CD4-positive, alpha-beta T cell (primary cell): ENCODE results near the gene CDK4. TPM values are rescaled to one million over a fixed set of nuclear protein-coding genes. Genes with fewer than 3 reads are reported as not detected.
A peak's percentile ranks its signal among the peaks of the same experiment; 100 is the strongest.

ENCODE experiments used
- ATAC-seq: fragments of 200-7000 bp; cut with Tn5 transposase; one replicate; pipeline ENCODE4 v1.10.0; 2022; ENCODE audit warnings: mild to moderate bottlenecking; ENCODE audit not compliant: poor library complexity
- CTCF ChIA-PET: fragments of 350-600 bp; sonication (Branson Sonifier 250); formaldehyde crosslinking; loops from one replicate; lab custom pipeline; 2021; ENCODE audit warnings: antibody characterized with exemption, inconsistent platforms; lab: Charles Lee
- POLR2A ChIA-PET: fragments of 350-600 bp; sonication (Branson Sonifier 250); formaldehyde crosslinking; loops from one replicate; lab custom pipeline; 2021; ENCODE audit warnings: antibody characterized with exemption, inconsistent platforms; lab: Charles Lee
- DNase-seq, 14 experiments: peaks; one replicate each; pipeline ENCODE4 v3.0.0-alpha.2; 2013 to 2020; ENCODE audit warnings: mixed read lengths in 2 of 14
- H3K27ac ChIP-seq, 2 donors: one replicate each; pipeline versions ENCODE4 v1.5.1 to v1.7.0; 2013; ENCODE audit warnings: low read length in 2 of 2, low read depth in 1 of 2, mild to moderate bottlenecking in 1 of 2
- H3K27me3 ChIP-seq, 2 experiments: 1 replicate in 1 of 2; 2 replicates in 1 of 2; pipeline versions ENCODE4 v1.6.1 to v1.7.0; 2013; ENCODE audit warnings: low read length in 2 of 2, control low read depth in 1 of 2, mild to moderate bottlenecking in 1 of 2, moderate library complexity in 1 of 2; ENCODE audit not compliant: insufficient read depth in 2 of 2, control insufficient read depth in 1 of 2
- H3K36me3 ChIP-seq: one replicate; pipeline ENCODE4 v1.6.1; 2013; ENCODE audit warnings: low read length, control low read depth; ENCODE audit not compliant: insufficient read depth
- H3K4me1 ChIP-seq: one replicate; pipeline ENCODE4 v1.6.1; 2013; ENCODE audit warnings: low read length, control low read depth; ENCODE audit not compliant: insufficient read depth
- H3K4me3 ChIP-seq: one replicate; pipeline ENCODE4 v1.5.1; 2013; ENCODE audit warnings: mild to moderate bottlenecking, low read length, moderate library complexity
- H3K9me3 ChIP-seq, 2 experiments: 1 replicate in 1 of 2; 2 replicates in 1 of 2; pipeline versions ENCODE4 v1.6.1 to v1.7.0; 2013; ENCODE audit warnings: low read length in 2 of 2, mild to moderate bottlenecking in 2 of 2, control low read depth in 1 of 2, moderate library complexity in 1 of 2; ENCODE audit not compliant: control insufficient read depth in 1 of 2, insufficient read depth in 1 of 2
- H3K27ac Mint-ChIP-seq: one replicate; pipeline ENCODE4 v1.8.0; 2020; ENCODE audit warnings: mixed read lengths
- H3K27me3 Mint-ChIP-seq: one replicate; pipeline ENCODE4 v1.8.0; 2021; ENCODE audit warnings: mixed read lengths
- H3K36me3 Mint-ChIP-seq: one replicate; pipeline ENCODE4 v1.8.0; 2021; ENCODE audit warnings: low read depth, mixed read lengths
- H3K4me1 Mint-ChIP-seq: one replicate; pipeline ENCODE4 v1.8.0; 2021; ENCODE audit warnings: low read depth, mixed read lengths
- H3K4me3 Mint-ChIP-seq: one replicate; pipeline ENCODE4 v1.8.0; 2020; ENCODE audit warnings: mild to moderate bottlenecking, mixed read lengths
- H3K9me3 Mint-ChIP-seq: one replicate; pipeline ENCODE4 v1.8.0; 2020; ENCODE audit warnings: mixed read lengths
- intact Hi-C, 2 experiments: fragments of 100-400 bp; cut with DNase I in 1 of 2; cut with micrococcal nuclease in 1 of 2; formaldehyde crosslinking; loops; one replicate each; pipeline versions ENCODE4 v1.15.1 to v1.9.0; 2023 to 2025; cut with DNase I, micrococcal nuclease
- total RNA-seq, 174 experiments: library from RNA in 2 of 174; stranded (reverse) in 2 of 174; gene quantifications; one replicate each; pipeline ENCODE4 v1.2.3 and lab custom pipeline; 2021 to 2026
- TF ChIP-seq, protein P1 (sequence below): fragments of 200-600 bp; IDR thresholded peaks from one replicate; pipeline ENCODE4 v1.8.0; 2022; ENCODE audit warnings: antibody characterized with exemption, mild to moderate bottlenecking

The CDK4 gene
- total RNA-seq, 2 experiments from 2014 or later = 8.7 to 10.8 TPM

DNA sequence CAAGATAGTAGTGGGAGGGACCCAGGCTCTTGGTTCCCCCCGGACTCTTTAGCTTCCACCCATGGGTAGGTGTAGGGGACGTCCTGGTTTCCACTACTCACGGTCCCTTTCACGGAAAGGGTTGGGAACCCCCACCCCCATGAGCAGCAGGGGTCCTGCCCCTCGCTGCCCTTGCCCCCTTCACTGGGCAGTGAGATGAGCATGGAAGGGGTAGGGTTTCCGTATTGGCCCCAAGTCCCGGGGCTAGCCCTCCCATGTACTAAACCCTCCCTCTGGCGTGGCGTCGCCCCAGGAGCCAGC lies 26.3 kb downstream of the CDK4 start:
- Mint-ChIP-seq H3K4me1 (peaks cover 21% of the 10 kb centered on the region), H3K9me3 (no peaks in the 10 kb centered on the region), H3K36me3 (peaks cover 73% of the 10 kb centered on the region), H3K4me3 (no peak overlapping the region), H3K27me3 (no peaks in the 10 kb centered on the region), H3K27ac (peak overlapping the region; percentile 17)
- TF ChIP-seq, protein P1, sequence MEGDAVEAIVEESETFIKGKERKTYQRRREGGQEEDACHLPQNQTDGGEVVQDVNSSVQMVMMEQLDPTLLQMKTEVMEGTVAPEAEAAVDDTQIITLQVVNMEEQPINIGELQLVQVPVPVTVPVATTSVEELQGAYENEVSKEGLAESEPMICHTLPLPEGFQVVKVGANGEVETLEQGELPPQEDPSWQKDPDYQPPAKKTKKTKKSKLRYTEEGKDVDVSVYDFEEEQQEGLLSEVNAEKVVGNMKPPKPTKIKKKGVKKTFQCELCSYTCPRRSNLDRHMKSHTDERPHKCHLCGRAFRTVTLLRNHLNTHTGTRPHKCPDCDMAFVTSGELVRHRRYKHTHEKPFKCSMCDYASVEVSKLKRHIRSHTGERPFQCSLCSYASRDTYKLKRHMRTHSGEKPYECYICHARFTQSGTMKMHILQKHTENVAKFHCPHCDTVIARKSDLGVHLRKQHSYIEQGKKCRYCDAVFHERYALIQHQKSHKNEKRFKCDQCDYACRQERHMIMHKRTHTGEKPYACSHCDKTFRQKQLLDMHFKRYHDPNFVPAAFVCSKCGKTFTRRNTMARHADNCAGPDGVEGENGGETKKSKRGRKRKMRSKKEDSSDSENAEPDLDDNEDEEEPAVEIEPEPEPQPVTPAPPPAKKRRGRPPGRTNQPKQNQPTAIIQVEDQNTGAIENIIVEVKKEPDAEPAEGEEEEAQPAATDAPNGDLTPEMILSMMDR = no peak
- Histone ChIP-seq H3K27ac (no peak overlapping the region), H3K36me3 (peaks cover 49% of the 10 kb centered on the region), H3K4me1 (peaks cover 10% of the 10 kb centered on the region), H3K4me3 (no peak overlapping the region), H3K27me3 (no peaks in the 10 kb centered on the region), H3K9me3 (peaks cover 0 to 12% of the 10 kb centered on the region in 2 experiments)
- CTCF ChIA-PET = no interaction called here
- DNase-seq (no peak), ATAC-seq (no peak)
- POLR2A ChIA-PET = interaction anchor here (0.9 kb wide), 1 partner anchor 11 kb away, joined by 3 read pairs; no protein-coding TSS in a partner anchor
- intact Hi-C loops = no loop called here

DNA sequence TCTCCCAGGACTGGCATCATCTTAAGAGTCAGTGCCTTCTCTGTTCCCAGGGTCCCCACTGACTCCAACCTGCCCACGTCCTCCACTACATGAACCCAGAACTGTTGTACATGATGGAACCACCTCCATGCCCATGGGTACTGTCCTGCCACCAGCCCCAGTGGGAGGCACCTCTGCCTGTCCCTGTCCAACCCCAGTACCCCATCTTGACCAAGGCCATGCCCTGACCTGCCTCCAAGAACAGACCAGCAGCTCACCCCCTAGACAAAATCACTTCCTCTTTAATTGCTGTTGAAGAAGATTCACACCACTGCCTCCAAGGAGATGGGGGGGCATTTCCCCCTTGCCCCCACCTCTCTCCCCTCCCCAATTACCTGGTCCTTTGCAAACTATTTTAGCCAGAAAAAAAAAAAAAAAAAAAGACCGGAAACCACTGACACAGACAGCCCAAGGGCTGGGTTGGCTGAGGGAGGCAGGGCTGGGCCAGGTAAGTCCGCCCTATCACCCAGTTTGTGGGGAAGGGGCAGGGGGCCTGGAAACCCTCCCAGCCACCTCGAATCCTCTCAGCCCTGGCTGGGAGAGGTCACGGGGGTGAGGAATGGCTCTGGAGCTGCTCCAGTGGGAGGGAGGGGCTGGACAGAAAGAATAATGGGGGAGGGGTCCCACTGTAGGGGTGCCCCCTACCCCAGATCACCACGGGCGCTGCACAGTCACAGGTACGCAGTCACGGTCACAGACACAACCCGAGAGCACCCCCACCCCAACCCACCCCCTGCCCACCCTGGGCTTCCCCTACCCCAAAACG lies 27.0 kb downstream of the CDK4 start:
- no peak overlapping the region for H3K4me3 ChIP-seq
- H3K27ac Mint-ChIP-seq = peak overlapping the region; percentile 59
- POLR2A ChIA-PET = interaction anchor here (1.3 to 1.5 kb wide), 2 partner anchors 16 to 32 kb away, joined by 4 to 10 read pairs; no protein-coding TSS in a partner anchor
- CTCF ChIA-PET = no interaction called here
- peaks cover 72% of the 10 kb centered on the region for H3K36me3 Mint-ChIP-seq
- peak in 1 of 14 experiments; percentile 28 for DNase-seq
- H3K9me3 Mint-ChIP-seq = no peaks in the 10 kb centered on the region
- TF ChIP-seq, protein P1 = no peak
- peaks cover 49% of the 10 kb centered on the region for H3K36me3 ChIP-seq
- no peaks in the 10 kb centered on the region for H3K27me3 ChIP-seq
- no peak for ATAC-seq
- no peaks in the 10 kb centered on the region for H3K27me3 Mint-ChIP-seq
- H3K4me1 Mint-ChIP-seq = peaks cover 21% of the 10 kb centered on the region
- peak overlapping the region in 1 of 2 donors; percentile 31 for H3K27ac ChIP-seq
- H3K4me3 Mint-ChIP-seq = no peak overlapping the region
- H3K4me1 ChIP-seq = peaks cover 10% of the 10 kb centered on the region
- peaks cover 0 to 12% of the 10 kb centered on the region in 2 experiments for H3K9me3 ChIP-seq
- intact Hi-C loops = no loop called here

DNA sequence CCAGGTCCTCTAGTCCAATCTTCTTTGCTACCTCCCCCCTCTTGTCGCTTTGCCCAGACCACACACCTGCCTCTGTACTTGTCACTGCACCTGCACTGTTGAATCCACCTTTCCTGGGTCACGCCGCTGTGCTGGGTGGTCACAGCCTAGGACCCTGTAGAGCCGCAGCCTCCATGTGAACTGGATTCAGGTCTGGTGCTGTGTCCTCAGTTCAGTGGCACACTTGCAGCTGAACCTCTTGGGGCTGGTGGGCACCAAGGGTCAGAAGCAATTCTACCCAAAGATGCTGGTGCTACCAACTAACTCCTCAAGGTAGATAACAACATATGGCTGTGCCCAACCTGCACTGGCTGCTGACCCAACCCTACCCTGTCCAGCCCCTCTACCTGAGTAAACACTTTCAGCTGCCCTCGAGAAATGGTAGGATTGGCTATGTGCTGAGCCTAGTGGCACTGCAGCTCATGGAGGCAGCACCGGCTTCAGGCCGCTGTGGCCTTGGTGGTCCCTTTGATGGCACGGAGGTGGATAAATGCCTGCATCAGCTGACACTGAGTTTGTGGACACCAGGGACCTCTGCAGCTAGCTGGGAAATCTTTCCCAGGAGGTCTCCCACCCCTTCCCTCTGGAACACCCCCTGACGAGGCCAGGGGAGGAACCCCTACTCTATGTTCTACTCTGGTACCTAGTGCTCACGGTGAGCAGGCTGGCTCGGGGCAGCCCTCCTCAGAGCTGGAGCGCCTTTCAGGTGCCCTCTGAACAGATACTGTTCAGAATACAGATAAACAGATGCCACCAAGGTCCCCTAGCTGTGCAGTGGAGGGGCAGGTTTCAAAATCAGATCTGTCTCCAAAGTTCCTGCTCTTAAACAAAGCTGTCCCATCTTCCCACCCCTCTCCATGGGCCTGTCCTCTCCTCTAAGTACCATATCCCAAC lies 27.8 kb downstream of the CDK4 start:
- Histone ChIP-seq H3K27ac (peak overlapping the region in 1 of 2 donors; percentile 31), H3K36me3 (peaks cover 49% of the 10 kb centered on the region), H3K4me1 (peaks cover 10% of the 10 kb centered on the region), H3K27me3 (no peaks in the 10 kb centered on the region), H3K9me3 (peaks cover 0 to 12% of the 10 kb centered on the region in 2 experiments), H3K4me3 (no peak overlapping the region)
- POLR2A ChIA-PET = interaction anchor here (1.3 to 1.5 kb wide), 2 partner anchors 17 to 31 kb away, joined by 4 to 10 read pairs; no protein-coding TSS in a partner anchor
- peaks cover 26% of the 10 kb centered on the region for H3K4me1 Mint-ChIP-seq
- peak overlapping the region; percentile 67 for H3K27ac Mint-ChIP-seq
- no peaks in the 10 kb centered on the region for H3K9me3 Mint-ChIP-seq
- no peak overlapping the region for H3K4me3 Mint-ChIP-seq
- CTCF ChIA-PET = no interaction called here
- H3K27me3 Mint-ChIP-seq = no peaks in the 10 kb centered on the region
- no peak for ATAC-seq
- H3K36me3 Mint-ChIP-seq = peaks cover 69% of the 10 kb centered on the region
- peak in 2 of 14 experiments; percentile 14 to 30 for DNase-seq
- TF ChIP-seq, protein P1 = no peak
- intact Hi-C loops = no loop called here
